ENCODE measurements around the gene FAP. TPM values are rescaled to one million over a fixed set of nuclear protein-coding genes. Genes with fewer than 3 reads are reported as not detected.

FAP gene
- total and polyA plus RNA-seq, 2 experiments from 2014 or later, result 38.1 to 67.8 TPM

DNA sequence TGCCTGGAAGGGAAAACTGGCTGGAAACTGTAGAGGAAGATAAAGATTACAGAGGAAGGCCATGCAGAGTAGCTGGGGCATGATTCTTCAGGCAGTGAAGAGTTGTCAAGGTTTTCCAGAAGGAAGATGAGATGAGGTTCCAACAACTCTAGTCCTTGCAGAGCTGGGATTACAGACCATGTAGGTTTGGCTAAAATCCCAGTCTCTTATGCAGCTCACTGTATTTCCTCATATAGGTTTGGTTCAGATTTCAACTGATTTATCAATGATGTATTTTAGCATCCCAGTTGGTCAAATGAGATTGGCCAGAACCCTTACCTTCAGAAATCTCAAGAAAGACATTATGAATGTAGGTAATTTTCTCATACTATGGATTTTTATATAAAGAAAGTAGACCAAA lies 16.4 kb downstream of the FAP start:
- Histone ChIP-seq H3K79me2 (no peaks in the 10 kb centered on the region), H3K9me2 (replicated peaks; ENCODE audit: insufficient read depth) (no peaks in the 10 kb centered on the region), H3K36me3 (replicated peaks; ENCODE audit: insufficient read depth, low read depth) (no peaks in the 10 kb centered on the region), H3K27ac (no peak overlapping the region), H3K27me3 (no peaks in the 10 kb centered on the region), H3K4me3 (no peak overlapping the region), H3K4me1 (ENCODE audit: insufficient read depth) (no peaks in the 10 kb centered on the region), H4K20me1 (ENCODE audit: insufficient read depth, poor library complexity, severe bottlenecking) (no peaks in the 10 kb centered on the region), H3K9me3 (ENCODE audit: low read depth) (no peaks in the 10 kb centered on the region), H2AFZ (no peak overlapping the region), H3K4me2 (no peak overlapping the region)
- DNase-seq (ENCODE audit: low spot score), result no peak
- no peak for TF ChIP-seq CTCF (IDR thresholded peaks at IDR 0.05; ENCODE audit: poor library complexity)
- no peak for TF ChIP-seq EZH2phosphoT487 (IDR thresholded peaks at IDR 0.05; ENCODE audit: low read depth, severe bottlenecking, unreplicated experiment)
- no peak for TF ChIP-seq EZH2 (IDR thresholded peaks at IDR 0.05; ENCODE audit: borderline replicate concordance)

GRCh38 chr2:162221064-162221463 lies 22.2 kb downstream of the FAP start:
- Histone ChIP-seq H3K79me2 (no peaks in the 10 kb centered on the region), H3K4me1 (ENCODE audit: insufficient read depth) (no peaks in the 10 kb centered on the region), H4K20me1 (ENCODE audit: insufficient read depth, poor library complexity, severe bottlenecking) (no peaks in the 10 kb centered on the region), H3K4me3 (no peak overlapping the region), H3K9me2 (replicated peaks; ENCODE audit: insufficient read depth) (no peaks in the 10 kb centered on the region), H2AFZ (no peak overlapping the region), H3K27ac (no peak overlapping the region), H3K9me3 (ENCODE audit: low read depth) (no peaks in the 10 kb centered on the region), H3K27me3 (no peaks in the 10 kb centered on the region), H3K4me2 (no peak overlapping the region), H3K36me3 (replicated peaks; ENCODE audit: insufficient read depth, low read depth) (no peaks in the 10 kb centered on the region)
- DNase-seq (ENCODE audit: low spot score), result peak; percentile 66
- TF ChIP-seq CTCF (IDR thresholded peaks at IDR 0.05; ENCODE audit: poor library complexity) (peak; percentile 70), EZH2phosphoT487 (IDR thresholded peaks at IDR 0.05; ENCODE audit: low read depth, severe bottlenecking, unreplicated experiment) (no peak), EZH2 (IDR thresholded peaks at IDR 0.05; ENCODE audit: borderline replicate concordance) (no peak)
- WGBS (ENCODE audit: low lambda C conversion rate, missing lambda C conversion rate), result 40% methylated on average over 11 of the region's 11 CpGs

DNA sequence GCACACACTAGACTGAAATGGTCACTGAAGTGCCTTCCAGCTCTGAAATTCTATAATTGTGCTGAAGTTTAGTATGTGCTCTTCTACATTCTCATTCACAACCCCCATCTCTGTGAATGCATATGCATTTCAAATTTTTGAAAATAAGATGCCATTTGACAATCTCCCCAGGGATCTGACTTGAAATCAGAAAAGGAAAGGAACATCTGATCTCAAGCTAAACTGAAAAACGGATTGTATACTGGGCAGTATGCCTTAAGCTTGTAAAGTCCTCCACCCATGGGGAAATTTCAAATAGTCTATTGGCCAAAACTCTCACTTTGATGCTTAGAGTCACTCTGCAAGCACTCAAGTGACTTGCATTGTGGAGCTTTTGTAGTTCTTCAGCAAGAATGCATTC lies 22.9 kb downstream of the FAP start:
- no peak overlapping the region for H3K27ac ChIP-seq
- no peaks in the 10 kb centered on the region for H3K27me3 ChIP-seq
- H3K79me2 ChIP-seq, result no peaks in the 10 kb centered on the region
- no peaks in the 10 kb centered on the region for H3K9me3 ChIP-seq (ENCODE audit: low read depth)
- H3K36me3 ChIP-seq (replicated peaks; ENCODE audit: insufficient read depth, low read depth), result no peaks in the 10 kb centered on the region
- H2AFZ ChIP-seq, result no peak overlapping the region
- WGBS (ENCODE audit: low lambda C conversion rate, missing lambda C conversion rate), result 63% methylated on average over 1 of the region's 1 CpG
- H4K20me1 ChIP-seq (ENCODE audit: insufficient read depth, poor library complexity, severe bottlenecking), result no peaks in the 10 kb centered on the region
- H3K4me2 ChIP-seq, result no peak overlapping the region
- TF ChIP-seq CTCF (IDR thresholded peaks at IDR 0.05; ENCODE audit: poor library complexity) (no peak), EZH2 (IDR thresholded peaks at IDR 0.05; ENCODE audit: borderline replicate concordance) (no peak), EZH2phosphoT487 (IDR thresholded peaks at IDR 0.05; ENCODE audit: low read depth, severe bottlenecking, unreplicated experiment) (no peak)
- H3K9me2 ChIP-seq (replicated peaks; ENCODE audit: insufficient read depth), result no peaks in the 10 kb centered on the region
- no peaks in the 10 kb centered on the region for H3K4me1 ChIP-seq (ENCODE audit: insufficient read depth)
- no peak overlapping the region for H3K4me3 ChIP-seq
- DNase-seq (ENCODE audit: low spot score), result no peak

DNA sequence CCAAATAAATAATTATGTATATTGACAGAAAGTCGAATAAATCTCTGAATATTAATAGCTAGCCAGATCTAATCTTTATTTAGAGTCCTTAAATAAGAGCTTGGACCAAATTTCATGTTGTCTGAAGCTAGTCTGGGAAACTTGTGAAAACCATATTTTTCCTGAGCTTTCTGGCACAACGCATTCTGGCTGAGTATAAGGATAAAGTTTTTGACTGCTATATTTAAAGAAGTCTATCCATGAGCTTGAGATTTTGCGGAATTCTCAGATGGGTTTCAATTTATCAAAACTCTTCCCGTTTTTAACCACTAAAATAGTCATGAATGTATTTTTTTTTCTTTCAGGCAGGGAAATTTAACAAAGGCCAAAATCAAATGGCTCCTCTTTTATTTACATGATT lies 23.8 kb downstream of the FAP start:
- Histone ChIP-seq H3K27me3 (no peaks in the 10 kb centered on the region), H4K20me1 (ENCODE audit: insufficient read depth, poor library complexity, severe bottlenecking) (no peaks in the 10 kb centered on the region), H3K27ac (no peak overlapping the region), H3K79me2 (no peaks in the 10 kb centered on the region), H3K36me3 (replicated peaks; ENCODE audit: insufficient read depth, low read depth) (no peaks in the 10 kb centered on the region), H3K9me2 (replicated peaks; ENCODE audit: insufficient read depth) (no peaks in the 10 kb centered on the region), H2AFZ (no peak overlapping the region), H3K9me3 (ENCODE audit: low read depth) (no peaks in the 10 kb centered on the region), H3K4me1 (ENCODE audit: insufficient read depth) (no peaks in the 10 kb centered on the region), H3K4me2 (no peak overlapping the region), H3K4me3 (no peak overlapping the region)
- no peak for DNase-seq (ENCODE audit: low spot score)
- WGBS (ENCODE audit: low lambda C conversion rate, missing lambda C conversion rate), result 89% methylated on average over 4 of the region's 4 CpGs
- TF ChIP-seq CTCF (IDR thresholded peaks at IDR 0.05; ENCODE audit: poor library complexity) (no peak), EZH2phosphoT487 (IDR thresholded peaks at IDR 0.05; ENCODE audit: low read depth, severe bottlenecking, unreplicated experiment) (no peak), EZH2 (IDR thresholded peaks at IDR 0.05; ENCODE audit: borderline replicate concordance) (no peak)

Data from hepatocyte (in vitro differentiated cells).